D721Med (cell line): Measurements from ENCODE around the gene SCIMP.
"Not testable (repeated sequence)": the region's sequence is repeated elsewhere in the genome, so short reads cannot be mapped to it uniquely, and the experiment has no call there.

Experiments
- DNase-seq: peaks from one replicate; pipeline ENCODE4 v3.0.0; 2011; ENCODE audit warnings: low spot score; ENCODE audit not compliant: insufficient read length
- FAIRE-seq: peaks from 2 replicates; lab custom pipeline; 2011; peaks lifted over from hg19 to GRCh38; lab: Jason Lieb, UNC
- CTCF ChIP-seq: IDR thresholded peaks from 2 replicates; pipeline ENCODE4 v1.5.1; 2012; ENCODE audit warnings: mild to moderate bottlenecking, control low read depth; ENCODE audit not compliant: insufficient read depth; ENCODE audit errors: missing control alignments

Gene SCIMP

GRCh38 chr17:5182597-5183409 is 51.9 kb downstream of the SCIMP start:
- TF ChIP-seq CTCF, result no peak
- DNase-seq, result no peak
- FAIRE-seq, result no peak

- FAIRE-seq (no peak), DNase-seq (no peak)
- TF ChIP-seq CTCF, result no peak
Measured at GRCh38 chr17:5181509-5182305, 53.0 kb downstream of the SCIMP start.

- FAIRE-seq (no peak), DNase-seq (no peak)
- TF ChIP-seq CTCF, result no peak
Measured at GRCh38 chr17:5179003-5179402, 55.7 kb downstream of the SCIMP start.

- not testable (repeated sequence) for FAIRE-seq, DNase-seq
Measured at GRCh38 chr17:5175027-5175426, 59.6 kb downstream of the SCIMP start.

GRCh38 chr17:5165791-5166564 is 68.7 kb downstream of the SCIMP start:
- not testable (repeated sequence) for FAIRE-seq

GRCh38 chr17:5164436-5164835 is 70.2 kb downstream of the SCIMP start:
- TF ChIP-seq CTCF, result no peak
- DNase-seq, result no peak
- FAIRE-seq, result no peak

More at GRCh38 chr17:5165791-5166564, 68.7 kb downstream of the SCIMP start:
- not testable (repeated sequence) for DNase-seq

- DNase-seq, FAIRE-seq: not testable (repeated sequence)
Measured at GRCh38 chr17:5161793-5162192, 72.9 kb downstream of the SCIMP start.

- DNase-seq, FAIRE-seq: not testable (repeated sequence)
Measured at GRCh38 chr17:5160702-5161101, 74.0 kb downstream of the SCIMP start.
